ENCODE data around the gene PTPRK. TPM values are rescaled to one million over a fixed set of nuclear protein-coding genes. Genes with fewer than 3 reads are reported as not detected.
"Not testable (repeated sequence)": the region's sequence is repeated elsewhere in the genome, so short reads cannot be mapped to it uniquely, and the experiment has no call there.

Gene PTPRK
- total RNA-seq, 1 donor from 2014 or later = 72.5 TPM

DNA sequence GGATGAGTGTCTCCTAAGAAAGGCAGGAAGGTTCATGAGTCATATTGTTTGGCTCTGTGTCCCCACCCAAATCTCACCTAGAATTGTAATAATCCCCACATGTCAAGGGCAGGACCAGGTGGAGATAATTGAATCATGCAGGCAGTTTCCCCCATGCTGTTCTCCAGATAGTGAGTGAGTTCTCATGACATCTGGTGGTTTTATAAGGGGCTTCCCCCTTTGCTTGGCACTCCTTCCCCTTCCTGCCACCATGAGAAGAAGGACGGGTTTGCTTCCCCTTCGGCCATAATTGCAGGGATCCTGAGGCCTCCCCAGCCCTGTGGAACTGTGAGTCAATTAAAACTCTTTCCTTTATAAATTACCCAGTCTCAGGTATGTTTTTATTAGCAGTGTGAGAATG, 542.2 kb downstream of the PTPRK start:
- not testable (repeated sequence) for DNase-seq (ENCODE audit: extremely low read depth, low read depth, low spot score)

DNA sequence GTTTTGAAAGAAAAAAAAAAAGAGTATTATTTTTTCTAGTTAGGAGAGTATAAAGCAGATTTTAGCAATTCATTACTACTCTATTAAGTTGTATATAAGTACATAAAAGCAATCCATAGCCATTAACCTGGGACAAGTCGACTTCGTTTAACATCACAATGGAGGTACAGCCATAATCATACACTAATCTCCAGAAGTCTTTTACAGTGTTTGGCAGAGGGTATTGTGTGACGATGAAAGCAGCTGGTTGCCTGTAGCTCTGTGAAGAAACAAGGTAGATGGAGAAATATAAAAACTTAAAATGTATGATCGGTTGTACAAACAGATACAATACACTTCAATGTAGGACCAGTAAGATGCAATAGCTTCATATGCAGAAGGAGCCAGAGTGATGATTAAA, 543.6 kb downstream of the PTPRK start:
- no peak for DNase-seq (ENCODE audit: extremely low read depth, low read depth, low spot score)

- no peak for DNase-seq (ENCODE audit: extremely low read depth, low read depth, low spot score)
These were observed 544.3 kb downstream of the PTPRK start for GRCh38 chr6:127976111-127976510.

DNA sequence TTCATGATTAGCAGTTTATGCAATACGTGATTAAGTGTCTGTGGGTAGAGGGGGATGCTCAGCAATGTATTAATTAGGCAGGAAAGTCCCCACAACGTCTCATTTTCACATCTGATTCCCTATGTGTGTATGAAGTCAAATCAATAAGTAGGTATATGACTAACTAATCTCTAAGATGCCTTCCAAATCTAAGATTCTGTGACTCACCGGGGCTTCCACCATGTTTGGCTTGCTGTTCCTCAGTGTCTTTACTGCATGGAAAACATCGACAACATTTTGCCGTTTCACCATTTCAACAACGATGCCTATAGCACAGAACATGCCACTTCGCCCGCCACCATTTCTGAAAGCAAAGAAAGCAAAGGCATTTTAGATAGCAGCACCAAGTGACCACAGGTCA, 547.6 kb downstream of the PTPRK start:
- DNase-seq (ENCODE audit: extremely low read depth, low read depth, low spot score) = no peak

DNA sequence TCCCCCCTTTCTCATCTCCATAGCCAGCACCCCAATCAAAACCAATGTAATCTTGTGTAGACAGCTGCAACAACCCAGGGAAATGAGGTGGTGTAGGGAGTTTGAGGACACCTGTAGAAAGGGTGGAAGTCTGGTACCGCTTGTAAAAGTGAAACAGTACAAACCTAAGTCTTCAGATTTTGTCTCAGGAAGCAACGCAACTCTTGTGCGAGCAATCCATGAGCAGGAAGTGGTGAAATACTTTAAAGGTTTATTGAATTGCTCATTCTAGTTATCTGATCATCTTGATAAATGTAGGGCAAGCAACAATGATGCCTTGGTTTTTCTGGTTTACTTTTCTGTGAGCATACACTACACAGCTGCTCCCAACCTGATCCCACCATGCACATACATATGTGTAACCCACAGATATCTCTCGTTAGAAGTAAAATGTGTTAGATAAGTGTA, 548.4 kb downstream of the PTPRK start:
- DNase-seq (ENCODE audit: extremely low read depth, low read depth, low spot score) = peak; percentile 45

DNA sequence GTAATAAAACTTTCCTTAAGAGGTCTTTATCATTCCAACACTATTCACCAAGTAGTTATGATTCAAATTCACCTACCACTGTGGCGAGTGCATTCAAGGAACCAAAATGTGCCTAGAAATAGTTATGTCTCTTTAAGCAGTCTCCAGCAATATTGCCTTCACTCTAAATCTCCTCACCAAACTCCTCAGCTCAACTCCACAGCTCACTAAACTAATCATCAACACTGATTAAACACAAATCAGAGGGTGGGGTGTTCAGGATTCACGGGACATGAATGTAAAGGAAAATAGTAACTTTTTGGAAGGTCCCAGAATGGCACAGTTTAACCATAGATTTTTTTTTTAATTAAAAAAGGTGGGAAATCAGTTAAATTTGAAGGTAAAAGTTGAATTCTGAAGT, 549.0 kb downstream of the PTPRK start:
- no peak for DNase-seq (ENCODE audit: extremely low read depth, low read depth, low spot score)

- DNase-seq (ENCODE audit: extremely low read depth, low read depth, low spot score) = no peak
These were observed 550.7 kb downstream of the PTPRK start for GRCh38 chr6:127969701-127970100.

GRCh38 chr6:127968394-127968793, 552.0 kb downstream of the PTPRK start:
- DNase-seq (ENCODE audit: extremely low read depth, low read depth, low spot score) = no peak

GRCh38 chr6:127967708-127968107, 552.7 kb downstream of the PTPRK start:
- DNase-seq (ENCODE audit: extremely low read depth, low read depth, low spot score) = no peak

DNA sequence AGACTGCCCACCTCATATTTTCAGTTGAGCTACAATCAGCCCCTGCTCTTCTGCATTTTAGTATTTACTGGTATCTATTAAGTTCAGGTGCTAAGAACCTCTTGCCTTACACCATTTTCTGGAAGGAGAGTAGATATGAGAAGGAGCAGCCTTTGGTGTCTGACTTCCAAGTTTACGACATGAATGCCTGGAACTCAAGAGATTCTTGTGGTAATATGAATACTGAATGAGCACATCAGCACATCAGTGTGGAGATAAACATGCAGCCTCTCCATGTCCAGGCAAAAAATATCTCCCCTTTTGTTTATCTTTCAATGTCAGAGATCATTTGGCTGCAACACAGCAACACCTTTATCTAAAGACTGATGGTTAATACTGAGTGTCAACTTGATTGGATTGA, 553.8 kb downstream of the PTPRK start:
- no peak for DNase-seq (ENCODE audit: extremely low read depth, low read depth, low spot score)

- DNase-seq (ENCODE audit: extremely low read depth, low read depth, low spot score) = no peak
These were observed 556.9 kb downstream of the PTPRK start for GRCh38 chr6:127963495-127963894.

DNA sequence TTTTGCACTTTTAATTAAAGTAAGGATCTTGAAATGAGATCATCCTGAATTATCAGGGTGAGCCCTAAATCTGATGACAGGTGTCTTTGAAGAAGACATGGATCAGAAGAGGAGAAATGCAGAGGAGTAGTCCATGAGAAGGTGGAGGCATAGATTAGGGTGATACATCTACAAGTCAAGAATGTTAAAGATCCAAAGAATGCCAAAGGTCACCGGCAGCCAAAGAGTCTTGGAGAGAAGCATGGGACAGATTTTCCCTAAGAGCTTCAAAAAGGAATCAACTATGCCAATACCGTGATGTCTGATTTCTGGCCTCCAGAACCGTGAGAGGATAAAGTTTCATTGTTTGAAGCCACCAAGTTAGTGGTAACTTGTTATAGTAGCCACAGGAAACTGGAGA, 560.5 kb downstream of the PTPRK start:
- no peak for DNase-seq (ENCODE audit: extremely low read depth, low read depth, low spot score)

DNA sequence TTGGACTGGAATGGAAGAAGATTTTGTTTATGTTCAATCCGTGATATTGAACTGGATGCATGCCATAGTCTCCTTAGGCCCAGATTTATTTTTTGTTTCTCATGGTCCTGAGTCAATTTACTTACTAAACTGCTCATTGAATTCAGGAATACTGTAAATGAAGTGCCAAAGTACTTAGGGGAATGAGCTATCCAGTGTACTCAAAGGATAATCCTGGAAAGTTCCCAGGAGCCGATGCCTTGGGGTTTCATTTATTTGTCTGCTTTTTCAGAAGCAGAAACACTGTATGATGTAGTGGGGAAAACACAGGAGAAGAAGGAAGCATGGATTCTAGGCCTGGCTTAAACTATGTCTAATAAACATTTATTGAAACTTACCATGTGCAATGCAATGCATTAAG, 563.4 kb downstream of the PTPRK start:
- DNase-seq (ENCODE audit: extremely low read depth, low read depth, low spot score) = no peak

- no peak for DNase-seq (ENCODE audit: extremely low read depth, low read depth, low spot score)
These were observed 564.0 kb downstream of the PTPRK start for GRCh38 chr6:127956260-127956888.

DNA sequence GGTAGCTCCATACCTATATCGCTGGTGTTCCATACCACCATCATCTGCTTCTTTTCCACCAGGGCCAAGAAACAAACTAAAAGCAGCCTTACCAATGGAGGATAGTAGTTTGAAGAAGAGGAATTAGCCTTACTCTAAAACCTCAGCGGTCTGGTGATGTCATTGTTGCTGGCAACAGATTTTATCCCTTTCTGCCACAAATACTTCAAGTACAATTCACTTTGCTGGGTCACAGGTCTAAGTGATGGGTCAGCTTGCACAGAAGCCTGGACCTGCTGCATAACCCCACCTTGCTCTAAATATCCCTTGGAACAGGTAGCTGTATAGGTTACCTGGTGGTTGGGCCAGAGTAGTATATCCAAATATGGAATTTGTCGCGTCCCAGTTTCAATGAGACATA, 566.3 kb downstream of the PTPRK start:
- DNase-seq (ENCODE audit: extremely low read depth, low read depth, low spot score) = no peak

DNA sequence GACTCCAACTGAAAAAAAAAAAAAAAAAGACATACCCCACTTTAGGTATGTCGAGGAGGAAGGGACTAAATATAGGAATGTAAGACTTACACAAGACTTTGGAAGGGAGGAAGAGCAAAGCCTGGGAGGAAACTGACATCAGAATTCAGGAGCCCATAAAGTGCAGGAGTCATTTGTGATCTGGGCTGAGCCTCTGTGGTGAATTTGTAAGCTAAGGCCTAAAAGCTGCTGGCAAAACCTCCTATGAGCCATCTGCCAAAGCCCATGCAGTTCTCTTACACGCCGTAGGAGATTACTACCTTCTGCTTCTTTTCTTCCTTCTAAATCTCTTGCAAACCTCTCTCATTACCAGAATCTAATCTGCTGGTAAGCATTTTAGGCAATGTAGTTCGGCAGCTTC, 567.6 kb downstream of the PTPRK start:
- DNase-seq (ENCODE audit: extremely low read depth, low read depth, low spot score) = no peak

- no peak for DNase-seq (ENCODE audit: extremely low read depth, low read depth, low spot score)
These were observed 568.2 kb downstream of the PTPRK start for GRCh38 chr6:127952176-127952575.

DNA sequence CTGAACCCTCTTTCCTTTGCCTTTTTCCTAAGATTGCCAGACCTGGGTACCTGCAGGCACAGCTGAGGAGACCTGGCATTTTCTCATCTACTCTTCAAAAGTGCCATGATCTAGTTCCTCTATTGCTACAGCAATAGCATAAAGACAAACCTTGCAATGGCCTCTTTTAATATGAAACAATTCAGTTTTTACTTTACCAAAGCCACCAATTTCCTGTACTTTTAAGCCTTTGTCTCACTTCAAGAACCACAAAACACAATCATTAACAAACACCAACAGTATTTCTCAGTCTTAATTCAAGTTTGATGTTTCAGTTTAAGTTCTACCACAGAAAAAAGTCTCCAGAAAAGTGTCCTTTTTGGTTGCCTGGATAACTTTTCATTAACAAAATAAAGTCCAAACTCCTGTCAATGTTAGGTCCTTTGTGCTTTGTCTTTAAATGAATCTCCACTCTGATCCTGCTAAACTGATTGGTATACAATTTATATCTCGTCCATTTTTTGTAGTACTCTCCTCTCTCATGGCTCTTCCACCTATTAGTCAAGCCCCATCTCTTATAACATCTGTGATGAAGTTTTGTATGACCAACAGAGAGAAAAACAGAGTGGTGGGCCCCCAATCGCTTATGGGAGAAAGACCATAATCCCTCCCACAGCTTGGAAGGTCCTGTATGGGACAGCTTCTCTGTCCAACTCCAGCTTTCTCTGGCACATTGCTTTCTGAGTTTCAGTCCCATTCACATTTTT, 569.1 kb downstream of the PTPRK start:
- DNase-seq (ENCODE audit: extremely low read depth, low read depth, low spot score) = no peak

GRCh38 chr6:127950566-127951145, 569.7 kb downstream of the PTPRK start:
- no peak for DNase-seq (ENCODE audit: extremely low read depth, low read depth, low spot score)

DNA sequence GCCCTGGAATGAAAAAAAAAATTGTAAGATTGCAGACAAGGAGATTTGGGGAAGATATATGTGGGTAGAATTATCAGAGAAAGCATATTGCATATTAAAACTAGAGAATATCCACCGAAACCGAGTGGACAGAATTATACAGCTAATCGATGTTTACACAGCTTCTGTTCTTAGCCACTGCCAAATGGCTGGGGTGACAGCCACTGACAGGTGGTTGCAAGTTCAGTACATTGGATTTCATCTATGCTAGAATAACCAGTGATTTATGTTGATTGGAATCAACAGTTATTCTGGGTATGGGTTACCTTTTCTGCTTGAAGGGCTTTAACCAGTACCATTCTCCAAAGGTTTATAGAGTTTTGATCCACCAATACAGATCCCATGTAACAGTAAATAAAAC, 571.1 kb downstream of the PTPRK start:
- DNase-seq (ENCODE audit: extremely low read depth, low read depth, low spot score) = no peak

- DNase-seq (ENCODE audit: extremely low read depth, low read depth, low spot score) = no peak
These were observed 574.0 kb downstream of the PTPRK start for GRCh38 chr6:127946388-127946787.

- DNase-seq (ENCODE audit: extremely low read depth, low read depth, low spot score) = no peak
These were observed 574.8 kb downstream of the PTPRK start for GRCh38 chr6:127945434-127946097.

All from glomerular endothelial cell (primary cell).